K562 (cell line): ENCODE data around the gene FANCD2OS. TPM values are rescaled to one million over a fixed set of nuclear protein-coding genes. Genes with fewer than 3 reads are reported as not detected.

ENCODE experiments used
- ADNP ChIP-seq: fragments of 200-800 bp; sonication (Bioruptor generic); IDR thresholded peaks from 2 replicates; pipeline ENCODE4 v1.6.1; 2016; ENCODE audit warnings: missing genetic modification characterization, missing compliant biosample characterization
- CREM ChIP-seq: IDR thresholded peaks from 2 replicates; pipeline ENCODE4 v1.6.1; 2014; ENCODE audit warnings: antibody characterized with exemption, low read depth
- CXXC5 ChIP-seq: fragments of 250-450 bp; sonication (Bioruptor Pico); IDR thresholded peaks from 2 replicates; pipeline ENCODE4 v1.8.0; 2022; ENCODE audit warnings: inconsistent platforms, mild to moderate bottlenecking, moderate library complexity
- E2F8 ChIP-seq: fragments of 450-650 bp; IDR thresholded peaks from 2 replicates; pipeline ENCODE4 v1.7.1; 2018; ENCODE audit warnings: mild to moderate bottlenecking, low read depth; ENCODE audit not compliant: partially characterized antibody
- MBD2 ChIP-seq: sonication (generic); IDR thresholded peaks from 2 replicates; pipeline ENCODE4 v1.6.1; 2016; ENCODE audit warnings: low read depth, borderline replicate concordance
- MEF2D ChIP-seq: conservative IDR thresholded peaks from 2 replicates; pipeline ENCODE4 v1.6.1; 2016; ENCODE audit warnings: low read depth, missing genetic modification characterization, missing compliant biosample characterization
- NCOA1 ChIP-seq: fragments of 450-650 bp; IDR thresholded peaks from 2 replicates; pipeline ENCODE4 v1.6.1; 2016; ENCODE audit warnings: low read depth
- NCOA2 ChIP-seq, 2 experiments: fragments of 450-650 bp; IDR thresholded peaks; 2 replicates each; pipeline ENCODE4 v1.6.1; 2018; ENCODE audit warnings: mild to moderate bottlenecking in 2 of 2, moderate library complexity in 1 of 2; ENCODE audit not compliant: partially characterized antibody in 2 of 2
- NEUROD1 ChIP-seq: fragments of 150-350 bp; IDR thresholded peaks from 2 replicates; pipeline ENCODE4 v1.6.1; 2014; ENCODE audit warnings: borderline replicate concordance, low read length, low read depth; ENCODE audit not compliant: partially characterized antibody
- PHF8 ChIP-seq: fragments of 200-600 bp; sonication (generic); IDR thresholded peaks from 2 replicates; pipeline ENCODE4 v1.6.1; 2012; ENCODE audit warnings: mixed run types, mild to moderate bottlenecking, inconsistent platforms, low read length, moderate library complexity, borderline replicate concordance
- SP2 ChIP-seq: IDR thresholded peaks from 2 replicates; pipeline ENCODE4 v1.6.1; 2011; ENCODE audit warnings: mild to moderate bottlenecking, low read depth, low read length, moderate library complexity; ENCODE audit not compliant: poor library complexity, severe bottlenecking; ENCODE audit errors: extremely low read depth
- UBTF ChIP-seq, 2 experiments: IDR thresholded peaks; 2 replicates each; pipeline ENCODE4 v1.6.1; 2012; ENCODE audit warnings: improper control_type of control experiment in 2 of 2, low read depth in 2 of 2, low read length in 2 of 2, borderline replicate concordance in 1 of 2
- ZBTB5 ChIP-seq: fragments of 450-650 bp; IDR thresholded peaks from 2 replicates; pipeline ENCODE4 v1.6.1; 2017; ENCODE audit warnings: antibody characterized with exemption
- ZNF134 ChIP-seq: fragments of 250-450 bp; sonication (Bioruptor Pico); conservative IDR thresholded peaks from 2 replicates; pipeline ENCODE4 v1.4.0; 2020
- ZNF263 ChIP-seq: sonication (generic); formaldehyde crosslinking; IDR thresholded peaks from 2 replicates; pipeline ENCODE4 v1.8.0; 2022; ENCODE audit warnings: mild to moderate bottlenecking, missing genetic modification reagents, borderline replicate concordance
- polyA plus RNA-seq, 8 experiments: library from polyadenylated mRNA; depleted of rRNA in 4 of 8; stranded (reverse) in 5 of 8; unstranded in 3 of 8; fragments of >200 nt; fragmentation: Nextera tagmentation in 2 of 8; fragmentation: Illumina TruSeq in 1 of 8; extraction: Ambion mirVana in 2 of 8; extraction: Trizol in 1 of 8; gene quantifications; 2 replicates each; pipeline versions ENCODE4 v1.2.1 to v1.2.3, GENCODE V29; 2011 to 2014; ENCODE audit warnings: inconsistent platforms in 1 of 8, missing spikeins in 1 of 8
- total RNA-seq, 7 experiments: library from RNA; depleted of rRNA in 6 of 7; stranded (reverse); fragments of >200 nt in 6 of 7; fragmentation: Illumina TruSeq in 2 of 7; extraction: Trizol in 2 of 7; gene quantifications; 2 replicates each; pipeline versions ENCODE4 v1.2.1 to v1.2.3, GENCODE V29; 2011 to 2021; ENCODE audit warnings: low replicate concordance in 1 of 7
- TF ChIP-seq, protein P1 (sequence below): sonication (generic); formaldehyde crosslinking; IDR thresholded peaks from 2 replicates; pipeline ENCODE4 v1.8.0; 2022; ENCODE audit warnings: mild to moderate bottlenecking, missing genetic modification reagents

The FANCD2OS gene
- total and polyA plus RNA-seq, 9 of the 15 experiments (the other 6 are each of a cell fraction or from before 2014, with no cell fraction given): not detected

GRCh38 chr3:10116138-10116460, 8.0 kb upstream of the FANCD2OS start (continued):
- no peak for TF ChIP-seq ZBTB5
- no peak for TF ChIP-seq MEF2D (tag)
- no peak; the same call in 1 of the 2 replicates for TF ChIP-seq NCOA1
- TF ChIP-seq PHF8: no peak
- no peak for TF ChIP-seq CXXC5
- no peak for TF ChIP-seq ZNF134 (CRISPR knock-in tag)
- TF ChIP-seq ZNF263 (CRISPR knock-in tag): 0 out of 2 replicates have a peak, but pooled peaks have one; percentile 5
- no peak for TF ChIP-seq NEUROD1
- no peak for TF ChIP-seq ADNP (tag)
- TF ChIP-seq NCOA2 (IDR thresholded peaks at IDR 0.05; ENCODE audit: partially characterized antibody in 2 of 2): no peak
- no peak for TF ChIP-seq MBD2
- peak; percentile 39; the same call in 1 of the 2 replicates for TF ChIP-seq CREM
- peak; percentile 14 for TF ChIP-seq SP2
- TF ChIP-seq UBTF (IDR thresholded peaks at IDR 0.05; ENCODE audit: borderline replicate concordance in 1 of 2, low read depth in 2 of 2, low read length in 2 of 2): no peak
- TF ChIP-seq, protein P1, sequence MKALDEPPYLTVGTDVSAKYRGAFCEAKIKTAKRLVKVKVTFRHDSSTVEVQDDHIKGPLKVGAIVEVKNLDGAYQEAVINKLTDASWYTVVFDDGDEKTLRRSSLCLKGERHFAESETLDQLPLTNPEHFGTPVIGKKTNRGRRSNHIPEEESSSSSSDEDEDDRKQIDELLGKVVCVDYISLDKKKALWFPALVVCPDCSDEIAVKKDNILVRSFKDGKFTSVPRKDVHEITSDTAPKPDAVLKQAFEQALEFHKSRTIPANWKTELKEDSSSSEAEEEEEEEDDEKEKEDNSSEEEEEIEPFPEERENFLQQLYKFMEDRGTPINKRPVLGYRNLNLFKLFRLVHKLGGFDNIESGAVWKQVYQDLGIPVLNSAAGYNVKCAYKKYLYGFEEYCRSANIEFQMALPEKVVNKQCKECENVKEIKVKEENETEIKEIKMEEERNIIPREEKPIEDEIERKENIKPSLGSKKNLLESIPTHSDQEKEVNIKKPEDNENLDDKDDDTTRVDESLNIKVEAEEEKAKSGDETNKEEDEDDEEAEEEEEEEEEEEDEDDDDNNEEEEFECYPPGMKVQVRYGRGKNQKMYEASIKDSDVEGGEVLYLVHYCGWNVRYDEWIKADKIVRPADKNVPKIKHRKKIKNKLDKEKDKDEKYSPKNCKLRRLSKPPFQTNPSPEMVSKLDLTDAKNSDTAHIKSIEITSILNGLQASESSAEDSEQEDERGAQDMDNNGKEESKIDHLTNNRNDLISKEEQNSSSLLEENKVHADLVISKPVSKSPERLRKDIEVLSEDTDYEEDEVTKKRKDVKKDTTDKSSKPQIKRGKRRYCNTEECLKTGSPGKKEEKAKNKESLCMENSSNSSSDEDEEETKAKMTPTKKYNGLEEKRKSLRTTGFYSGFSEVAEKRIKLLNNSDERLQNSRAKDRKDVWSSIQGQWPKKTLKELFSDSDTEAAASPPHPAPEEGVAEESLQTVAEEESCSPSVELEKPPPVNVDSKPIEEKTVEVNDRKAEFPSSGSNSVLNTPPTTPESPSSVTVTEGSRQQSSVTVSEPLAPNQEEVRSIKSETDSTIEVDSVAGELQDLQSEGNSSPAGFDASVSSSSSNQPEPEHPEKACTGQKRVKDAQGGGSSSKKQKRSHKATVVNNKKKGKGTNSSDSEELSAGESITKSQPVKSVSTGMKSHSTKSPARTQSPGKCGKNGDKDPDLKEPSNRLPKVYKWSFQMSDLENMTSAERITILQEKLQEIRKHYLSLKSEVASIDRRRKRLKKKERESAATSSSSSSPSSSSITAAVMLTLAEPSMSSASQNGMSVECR (CRISPR knock-in tag): 0 out of 2 replicates have a peak, but pooled peaks have one; percentile 45
- TF ChIP-seq E2F8: no peak
